Neural progenitor cell (in vitro differentiated cells): ENCODE results near the gene LRP5. TPM values are rescaled to one million over a fixed set of nuclear protein-coding genes. Genes with fewer than 3 reads are reported as not detected.

Experiments used
- DNase-seq: peaks from one replicate; pipeline ENCODE4 v3.0.0-alpha.2; 2016; ENCODE audit warnings: low spot score
- H2AFZ ChIP-seq: fragments of 200-600 bp; sonication (generic); replicated peaks from 2 replicates; pipeline ENCODE4 v1.6.1; 2016; ENCODE audit warnings: antibody characterized with exemption
- H3F3A ChIP-seq: fragments of 200-600 bp; sonication (generic); 2 replicates; pipeline ENCODE4 v1.6.1; 2016; ENCODE audit warnings: antibody characterized with exemption, low read depth
- H3K27ac ChIP-seq: fragments of 200-600 bp; sonication (generic); 2 replicates; pipeline ENCODE4 v1.5.1; 2016; ENCODE audit warnings: mild to moderate bottlenecking
- H3K27me3 ChIP-seq: fragments of 200-600 bp; sonication (generic); 2 replicates; pipeline ENCODE4 v1.6.1; 2016; ENCODE audit warnings: mild to moderate bottlenecking, moderate library complexity
- H3K36me3 ChIP-seq: fragments of 200-600 bp; sonication (generic); 2 replicates; pipeline ENCODE4 v1.5.1; 2016
- H3K4me1 ChIP-seq: fragments of 200-600 bp; sonication (generic); 2 replicates; pipeline ENCODE4 v1.6.1; 2016; ENCODE audit warnings: mixed run types
- H3K4me2 ChIP-seq: fragments of 200-600 bp; sonication (generic); 2 replicates; pipeline ENCODE4 v1.6.1; 2016
- H3K4me3 ChIP-seq: fragments of 200-600 bp; sonication (generic); 2 replicates; pipeline ENCODE4 v1.5.1; 2016
- H3K79me2 ChIP-seq: fragments of 200-600 bp; sonication (generic); 2 replicates; pipeline ENCODE4 v1.6.1; 2016; ENCODE audit warnings: low read depth
- H3K9ac ChIP-seq: fragments of 200-600 bp; sonication (generic); 2 replicates; pipeline ENCODE4 v1.6.1; 2016
- H3K9me3 ChIP-seq: fragments of 200-600 bp; sonication (generic); 2 replicates; pipeline ENCODE4 v1.5.1; 2016; ENCODE audit warnings: low read depth
- H4K20me1 ChIP-seq: fragments of 200-600 bp; sonication (generic); 2 replicates; pipeline ENCODE4 v1.6.1; 2016; ENCODE audit warnings: low read depth
- H3K27ac Mint-ChIP-seq: 3 replicates; pipeline ENCODE4 v1.8.0; 2021; ENCODE audit warnings: mixed read lengths
- H3K27me3 Mint-ChIP-seq: 2 replicates; pipeline ENCODE4 v1.8.0; 2022; ENCODE audit warnings: low read depth, mild to moderate bottlenecking, inconsistent platforms, moderate library complexity, mixed read lengths; ENCODE audit not compliant: insufficient read depth
- H3K36me3 Mint-ChIP-seq: 3 replicates; pipeline ENCODE4 v1.8.0; 2021; ENCODE audit warnings: mixed read lengths
- H3K4me1 Mint-ChIP-seq: 3 replicates; pipeline ENCODE4 v1.8.0; 2021; ENCODE audit warnings: mixed read lengths
- H3K4me3 Mint-ChIP-seq: 3 replicates; pipeline ENCODE4 v1.8.0; 2021; ENCODE audit warnings: mild to moderate bottlenecking, moderate library complexity, mixed read lengths
- H3K9me3 Mint-ChIP-seq: 3 replicates; pipeline ENCODE4 v1.8.0; 2020; ENCODE audit warnings: mixed read lengths
- CTCF ChIP-seq: fragments of 200-600 bp; sonication (generic); IDR thresholded peaks from 2 replicates; pipeline ENCODE4 v1.5.1; 2017; ENCODE audit warnings: antibody characterized with exemption, mild to moderate bottlenecking
- EZH2 ChIP-seq: fragments of 200-600 bp; sonication (generic); IDR thresholded peaks from 2 replicates; pipeline ENCODE4 v1.6.1; 2017; ENCODE audit warnings: antibody characterized with exemption, mild to moderate bottlenecking, moderate library complexity
- EZH2phosphoT487 ChIP-seq: fragments of 200-600 bp; sonication (generic); IDR thresholded peaks from 2 replicates; pipeline ENCODE4 v1.6.1; 2017; ENCODE audit warnings: antibody characterized with exemption
- total RNA-seq: library from RNA; depleted of rRNA; stranded (reverse); fragments of >200 nt; gene quantifications from 2 replicates; pipeline ENCODE4 v1.2.3, GENCODE V29; 2015; ENCODE audit warnings: low replicate concordance

Gene LRP5
- total RNA-seq, 1 donor from 2014 or later = 7.3 TPM

- H3K36me3 ChIP-seq = no peaks in the 10 kb centered on the region
- Mint-ChIP-seq H3K27ac (no peak overlapping the region), H3K36me3 (peaks cover 60% of the 10 kb centered on the region), H3K4me3 (no peak overlapping the region), H3K27me3 (peaks cover 2% of the 10 kb centered on the region), H3K4me1 (no peaks in the 10 kb centered on the region), H3K9me3 (peaks cover 75% of the 10 kb centered on the region)
- H3K4me2 ChIP-seq = no peak overlapping the region
- H3K4me1 ChIP-seq = no peaks in the 10 kb centered on the region
- no peak for TF ChIP-seq EZH2phosphoT487
- TF ChIP-seq EZH2 = no peak
- TF ChIP-seq CTCF = no peak
- peaks cover 98% of the 10 kb centered on the region for H3K79me2 ChIP-seq
- no peaks in the 10 kb centered on the region for H3K27me3 ChIP-seq
- no peak overlapping the region for H3K4me3 ChIP-seq
- H2AFZ ChIP-seq = no peak overlapping the region
- DNase-seq = no peak
- H4K20me1 ChIP-seq = peaks cover 57% of the 10 kb centered on the region
- no peak overlapping the region for H3K27ac ChIP-seq
- H3K9me3 ChIP-seq = no peaks in the 10 kb centered on the region
- H3F3A ChIP-seq = peaks cover 13% of the 10 kb centered on the region
- H3K9ac ChIP-seq = no peak overlapping the region
These were observed 167.0 kb downstream of the LRP5 start for GRCh38 chr11:68479390-68479789.

GRCh38 chr11:68480193-68480592 lies 167.8 kb downstream of the LRP5 start:
- H3K27me3 ChIP-seq = no peaks in the 10 kb centered on the region
- Mint-ChIP-seq H3K27ac (no peak overlapping the region), H3K36me3 (peaks cover 61% of the 10 kb centered on the region), H3K4me1 (no peaks in the 10 kb centered on the region), H3K4me3 (no peak overlapping the region), H3K27me3 (peaks cover 2% of the 10 kb centered on the region), H3K9me3 (peaks cover 74% of the 10 kb centered on the region)
- H3K9me3 ChIP-seq = no peaks in the 10 kb centered on the region
- no peak overlapping the region for H2AFZ ChIP-seq
- H3K79me2 ChIP-seq = peaks cover 98% of the 10 kb centered on the region
- H3K4me2 ChIP-seq = no peak overlapping the region
- H3K36me3 ChIP-seq = no peaks in the 10 kb centered on the region
- TF ChIP-seq CTCF = no peak
- no peak for TF ChIP-seq EZH2
- TF ChIP-seq EZH2phosphoT487 = no peak
- H3K4me1 ChIP-seq = no peaks in the 10 kb centered on the region
- DNase-seq = no peak
- H3F3A ChIP-seq = peaks cover 13% of the 10 kb centered on the region
- no peak overlapping the region for H3K4me3 ChIP-seq
- H4K20me1 ChIP-seq = peaks cover 62% of the 10 kb centered on the region
- H3K27ac ChIP-seq = no peak overlapping the region
- H3K9ac ChIP-seq = no peak overlapping the region

GRCh38 chr11:68480852-68481510 lies 168.6 kb downstream of the LRP5 start:
- H3K27ac Mint-ChIP-seq = no peak overlapping the region
- no peaks in the 10 kb centered on the region for H3K4me1 ChIP-seq
- no peak for DNase-seq

More at GRCh38 chr11:68480852-68481510, 168.6 kb downstream of the LRP5 start:
- Histone ChIP-seq H3K4me3 (no peak overlapping the region), H3K9ac (no peak overlapping the region), H3K79me2 (peaks cover 100% of the 10 kb centered on the region), H3K36me3 (no peaks in the 10 kb centered on the region), H3K27ac (no peak overlapping the region), H3K27me3 (no peaks in the 10 kb centered on the region), H3K9me3 (no peaks in the 10 kb centered on the region), H3K4me2 (no peak overlapping the region), H3F3A (peaks cover 13% of the 10 kb centered on the region), H2AFZ (no peak overlapping the region), H4K20me1 (peaks cover 62% of the 10 kb centered on the region)
- Mint-ChIP-seq H3K4me3 (no peak overlapping the region), H3K9me3 (peaks cover 74% of the 10 kb centered on the region), H3K27me3 (peaks cover 2% of the 10 kb centered on the region), H3K36me3 (peaks cover 63% of the 10 kb centered on the region), H3K4me1 (no peaks in the 10 kb centered on the region)
- TF ChIP-seq CTCF (no peak), EZH2 (no peak), EZH2phosphoT487 (no peak)
